ENCODE results near the gene SKIC2. TPM values are rescaled to one million over a fixed set of nuclear protein-coding genes. Genes with fewer than 3 reads are reported as not detected.

Gene SKIC2
- total and polyA plus RNA-seq, 2 donors (not counting 3 experiments of a cell fraction or from before 2014, with no cell fraction given): 52.8 to 76.7 TPM

DNA sequence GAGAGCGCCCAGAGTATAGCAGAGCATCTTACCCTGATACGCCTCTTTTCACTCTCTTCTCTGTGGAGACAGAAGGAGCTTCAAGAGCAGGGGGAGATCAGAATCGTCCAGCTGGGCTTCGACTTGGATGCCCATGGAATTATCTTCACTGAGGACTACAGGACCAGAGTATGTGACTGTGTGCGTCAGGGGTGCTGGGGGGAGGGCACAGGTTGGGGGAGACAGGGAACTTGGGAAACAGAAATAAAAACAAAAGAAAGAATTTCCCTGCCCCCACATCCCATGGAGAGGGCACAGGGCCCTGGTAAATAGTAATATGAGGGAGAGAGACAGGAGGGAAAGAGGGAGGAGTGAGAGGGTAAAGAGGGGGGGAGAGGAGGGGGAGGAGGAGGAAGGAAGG, 19.9 kb downstream of the SKIC2 start:
- Histone ChIP-seq H3K9me1 (replicated peaks; ENCODE audit: control insufficient read depth, extremely low read depth, insufficient read depth, low read length) (no peaks in the 10 kb centered on the region), H3K79me2 (ENCODE audit: control insufficient read depth, insufficient read depth, low read length) (no peaks in the 10 kb centered on the region), H3K4me1 (ENCODE audit: control insufficient read depth, extremely low read depth, insufficient read depth, low read length) (no peaks in the 10 kb centered on the region), H3K4me3 (replicated peaks in 1 of 3; ENCODE audit: insufficient read depth in 1 of 3, low read depth in 1 of 3, low read length in 3 of 3) (no peak overlapping the region), H3K36me3 (ENCODE audit: control insufficient read depth in 2 of 2, extremely low read depth in 1 of 2, insufficient read depth in 2 of 2, low read length in 2 of 2) (peaks cover 0 to 10% of the 10 kb centered on the region in 2 experiments), H3K9ac (replicated peaks; ENCODE audit: extremely low read depth, insufficient read depth, low read length) (no peak overlapping the region), H3K9me3 (replicated peaks; ENCODE audit: control insufficient read depth, insufficient read depth, low read length) (no peaks in the 10 kb centered on the region), H3K27ac (ENCODE audit: insufficient read depth, low read depth, low read length) (no peak overlapping the region), H3K27me3 (ENCODE audit: control insufficient read depth in 2 of 2, insufficient read depth in 2 of 2, low read length in 2 of 2) (no peaks in the 10 kb centered on the region), H4K20me1 (replicated peaks; ENCODE audit: control insufficient read depth, extremely low read depth, insufficient read depth, low read length) (no peaks in the 10 kb centered on the region), H3K4me2 (ENCODE audit: insufficient read depth, low read length) (no peak overlapping the region), H2AFZ (ENCODE audit: low read depth, low read length) (no peak overlapping the region)
- intact Hi-C loops (cut with micrococcal nuclease): no loop called here
- FAIRE-seq (no peak), DNase-seq (ENCODE audit: low read depth, low spot score) (no peak)
- POLR2A ChIA-PET: no interaction called here
- BruUV-seq (replicated peaks): no TSS peak
- dilution Hi-C loops (cut with MboI; ENCODE audit: extremely low pct_ligation_motif_present, low sequenced_read_pairs): no loop called here
- CTCF ChIA-PET: interaction anchor here (2.4 kb wide), 1 partner anchor 26 kb away, joined by 9 read pairs; no protein-coding TSS in a partner anchor
- no peak for TF ChIP-seq MYC (IDR thresholded peaks at IDR 0.05; ENCODE audit: low read depth, low read length)
- TF ChIP-seq, protein P1, sequence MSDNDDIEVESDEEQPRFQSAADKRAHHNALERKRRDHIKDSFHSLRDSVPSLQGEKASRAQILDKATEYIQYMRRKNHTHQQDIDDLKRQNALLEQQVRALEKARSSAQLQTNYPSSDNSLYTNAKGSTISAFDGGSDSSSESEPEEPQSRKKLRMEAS (IDR thresholded peaks at IDR 0.05; ENCODE audit: insufficient read depth, insufficient read length): no peak
- no peak for TF ChIP-seq GATA2 (IDR thresholded peaks at IDR 0.05; ENCODE audit: insufficient read depth, insufficient read length, low read depth, low read length)
- TF ChIP-seq JUN (IDR thresholded peaks at IDR 0.05; ENCODE audit: borderline replicate concordance, insufficient read depth, insufficient read length, low read depth): no peak
- no peak for TF ChIP-seq POLR2A (IDR thresholded peaks at IDR 0.05; ENCODE audit: low read depth, low read length)
- TF ChIP-seq, protein P2, sequence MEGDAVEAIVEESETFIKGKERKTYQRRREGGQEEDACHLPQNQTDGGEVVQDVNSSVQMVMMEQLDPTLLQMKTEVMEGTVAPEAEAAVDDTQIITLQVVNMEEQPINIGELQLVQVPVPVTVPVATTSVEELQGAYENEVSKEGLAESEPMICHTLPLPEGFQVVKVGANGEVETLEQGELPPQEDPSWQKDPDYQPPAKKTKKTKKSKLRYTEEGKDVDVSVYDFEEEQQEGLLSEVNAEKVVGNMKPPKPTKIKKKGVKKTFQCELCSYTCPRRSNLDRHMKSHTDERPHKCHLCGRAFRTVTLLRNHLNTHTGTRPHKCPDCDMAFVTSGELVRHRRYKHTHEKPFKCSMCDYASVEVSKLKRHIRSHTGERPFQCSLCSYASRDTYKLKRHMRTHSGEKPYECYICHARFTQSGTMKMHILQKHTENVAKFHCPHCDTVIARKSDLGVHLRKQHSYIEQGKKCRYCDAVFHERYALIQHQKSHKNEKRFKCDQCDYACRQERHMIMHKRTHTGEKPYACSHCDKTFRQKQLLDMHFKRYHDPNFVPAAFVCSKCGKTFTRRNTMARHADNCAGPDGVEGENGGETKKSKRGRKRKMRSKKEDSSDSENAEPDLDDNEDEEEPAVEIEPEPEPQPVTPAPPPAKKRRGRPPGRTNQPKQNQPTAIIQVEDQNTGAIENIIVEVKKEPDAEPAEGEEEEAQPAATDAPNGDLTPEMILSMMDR (IDR thresholded peaks at IDR 0.05; ENCODE audit: extremely low read depth in 1 of 2, insufficient read depth in 1 of 2, low read depth in 1 of 2, low read length in 2 of 2): no peak
- no peak for TF ChIP-seq EZH2 (IDR thresholded peaks at IDR 0.05; ENCODE audit: borderline replicate concordance, low read depth, low read length, severe bottlenecking)
- no peak for TF ChIP-seq FOS (IDR thresholded peaks at IDR 0.05; ENCODE audit: borderline replicate concordance, insufficient read depth, low read length)
- TF ChIP-seq POLR2AphosphoS5 (IDR thresholded peaks at IDR 0.05; ENCODE audit: insufficient read depth, low read depth, low read length): no peak
